Left lobe of liver (tissue), 2 donors: ENCODE data around the gene CCDC184. TPM values are rescaled to one million over a fixed set of nuclear protein-coding genes. Genes with fewer than 3 reads are reported as not detected.
A peak's percentile ranks its signal among the peaks of the same experiment; 100 is the strongest.
"Not testable (repeated sequence)": the region's sequence is repeated elsewhere in the genome, so short reads cannot be mapped to it uniquely, and the experiment has no call there.

Experiments used
- ATAC-seq: fragments of 200-7000 bp; cut with Tn5 transposase; one replicate; pipeline ENCODE4 v1.9.1; 2020; ENCODE audit warnings: mild to moderate bottlenecking, moderate library complexity
- DNase-seq: peaks from one replicate; pipeline ENCODE4 v3.0.0-alpha.2; 2020; ENCODE audit warnings: low spot score
- total RNA-seq: library from RNA; stranded (reverse); gene quantifications from one replicate; pipeline ENCODE4 v1.2.1, GENCODE V29; 2021
- donor health status: DM: no; HTN: no; CAD: no; lungs with moderate emphysema.
- donor health status: DM: no; HTN: yes; CAD: no.

The CCDC184 gene
- total RNA-seq: not detected

DNA sequence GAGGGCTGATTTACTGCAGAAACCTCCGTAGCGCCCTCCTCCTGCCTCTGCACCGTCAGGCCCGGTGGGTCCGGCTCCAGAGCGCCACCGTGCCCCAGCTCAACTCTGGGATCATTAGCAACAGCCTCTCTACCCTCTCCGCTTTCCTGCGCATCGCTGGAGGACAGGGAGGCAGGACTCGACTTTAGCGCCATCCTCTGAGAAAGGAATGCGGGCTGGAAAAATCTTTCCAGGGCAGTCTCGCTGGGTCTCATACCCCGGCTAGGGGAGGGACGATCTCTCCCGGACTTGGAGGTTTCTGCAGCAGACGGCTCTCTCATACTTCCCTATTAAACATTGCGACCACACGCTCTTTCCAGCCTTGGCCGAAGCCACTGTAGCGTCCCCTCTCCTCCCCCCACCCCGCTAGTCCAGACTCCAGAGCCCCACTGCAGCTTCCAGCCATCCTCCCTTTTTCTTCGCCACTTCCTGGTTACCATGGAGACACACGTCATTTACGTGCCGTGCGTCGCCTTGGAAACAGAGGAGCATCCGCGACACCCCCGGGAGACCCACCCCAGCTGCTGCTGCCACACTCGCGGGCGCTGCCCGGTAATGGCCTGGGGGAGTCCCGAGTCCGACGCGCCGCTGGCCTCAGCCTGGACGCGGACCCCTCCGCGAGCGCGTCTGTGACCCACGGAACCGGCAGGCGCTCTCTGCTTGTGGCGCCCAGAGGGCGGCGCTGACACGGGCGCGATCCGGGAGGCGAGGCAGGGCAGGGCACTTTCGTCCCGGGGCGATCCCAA lies at the start of gene CCDC184:
CCDC184 (plus strand) TSS at position 554 of the 785 bp plus-strand sequence. CDS start 479 bp downstream, outside the sequence.
- DNase-seq: peak; percentile 49
- ATAC-seq: peak; percentile 63

DNA sequence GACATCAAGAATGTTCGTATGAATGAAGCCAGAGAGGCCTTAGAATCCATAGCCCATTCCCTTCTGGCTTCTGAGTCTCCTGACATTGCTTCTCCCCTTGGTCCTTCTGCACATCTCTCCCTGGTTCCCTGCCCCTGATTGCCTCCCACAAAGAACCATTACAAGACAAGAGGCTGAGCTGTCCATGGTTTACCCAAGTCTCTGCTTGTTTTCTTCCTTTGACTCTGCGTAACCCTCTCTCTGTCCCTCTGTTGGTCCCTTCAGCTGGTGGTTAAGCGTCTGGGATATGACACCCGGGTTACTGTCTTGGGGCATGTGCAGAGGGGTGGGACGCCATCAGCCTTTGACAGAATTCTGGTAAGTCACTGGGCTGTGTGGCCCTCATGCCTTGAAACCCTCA lies 48.4 kb upstream of the CCDC184 start:
- DNase-seq: no peak
- ATAC-seq: no peak

DNA sequence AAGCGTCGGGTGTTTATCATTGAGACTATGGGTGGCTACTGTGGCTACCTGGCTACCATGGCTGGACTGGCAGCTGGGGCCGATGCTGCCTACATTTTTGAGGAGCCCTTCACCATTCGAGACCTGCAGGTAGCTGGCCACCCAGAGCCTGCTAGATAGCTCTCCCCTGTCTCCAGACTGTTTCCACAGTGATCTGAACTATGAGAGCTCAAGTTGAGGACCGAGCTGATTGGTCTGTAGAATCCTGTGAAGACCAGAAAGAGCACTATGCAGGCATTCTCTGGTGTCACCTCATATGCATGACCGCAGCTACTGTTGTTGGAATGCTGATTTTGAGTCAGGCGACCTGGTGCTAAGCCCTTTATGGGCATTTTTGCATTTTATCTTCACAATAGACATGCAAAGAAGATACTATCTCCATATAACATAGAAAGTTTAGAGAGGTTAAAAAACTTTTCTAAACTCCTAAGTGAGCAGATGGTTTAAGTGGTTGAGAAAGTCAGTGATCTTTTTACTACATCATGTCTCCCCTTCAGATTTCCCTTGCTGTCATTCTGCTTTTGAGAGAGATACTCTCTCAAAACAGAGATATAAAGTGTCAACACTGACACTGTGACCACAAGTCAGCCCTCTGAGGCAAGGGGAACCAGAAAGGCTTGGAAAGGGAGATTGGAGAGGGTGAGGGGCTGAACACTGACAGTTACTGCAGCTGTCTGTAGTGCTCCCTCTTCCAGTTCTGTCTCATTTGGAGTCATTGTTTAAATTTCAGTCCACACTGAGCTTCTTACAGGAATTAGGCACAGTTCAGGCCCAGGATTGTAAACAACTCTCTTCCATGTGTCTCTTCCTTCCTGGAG lies 40.4 kb upstream of the CCDC184 start:
- DNase-seq: no peak
- ATAC-seq: no peak

DNA sequence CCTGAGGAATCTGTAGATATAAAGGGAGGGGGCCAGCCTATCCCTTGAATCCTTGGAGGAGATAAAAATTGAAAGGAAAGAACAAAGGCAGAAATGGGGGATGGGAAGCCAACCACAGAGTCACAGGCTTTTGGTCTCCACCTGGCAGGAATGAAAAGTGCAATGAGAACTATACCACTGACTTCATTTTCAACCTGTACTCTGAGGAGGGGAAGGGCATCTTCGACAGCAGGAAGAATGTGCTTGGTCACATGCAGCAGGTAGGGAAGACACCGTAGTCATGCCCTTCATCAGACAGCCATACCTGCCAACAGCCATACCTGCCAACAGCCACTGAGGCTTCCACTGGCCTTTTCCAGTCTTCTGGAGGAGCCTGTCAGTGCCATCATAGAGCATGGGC lies 39.5 kb upstream of the CCDC184 start:
- no peak for ATAC-seq

DNA sequence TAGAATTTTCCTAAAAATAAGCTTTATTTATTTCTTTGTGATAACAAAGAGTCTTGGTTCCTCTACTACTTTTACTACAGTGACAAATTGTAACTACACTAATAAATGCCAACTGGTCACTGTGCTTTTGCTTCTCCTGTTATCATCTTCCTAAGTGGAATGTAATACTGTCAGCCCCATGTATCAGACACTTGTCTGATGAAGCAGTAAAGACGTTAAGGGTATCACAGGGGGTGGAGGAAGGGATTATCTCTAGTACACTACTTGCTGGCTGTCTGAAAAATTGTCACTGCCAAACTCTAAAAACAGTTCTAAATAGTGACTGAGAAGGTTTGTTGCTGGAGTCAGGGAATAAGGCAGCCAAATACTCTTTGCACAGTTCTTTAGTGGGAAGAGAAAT lies 37.5 kb upstream of the CCDC184 start:
- ATAC-seq (no peak), DNase-seq (no peak)

More for the DNA sequence above, 39.5 kb upstream of the CCDC184 start:
- no peak for DNase-seq

DNA sequence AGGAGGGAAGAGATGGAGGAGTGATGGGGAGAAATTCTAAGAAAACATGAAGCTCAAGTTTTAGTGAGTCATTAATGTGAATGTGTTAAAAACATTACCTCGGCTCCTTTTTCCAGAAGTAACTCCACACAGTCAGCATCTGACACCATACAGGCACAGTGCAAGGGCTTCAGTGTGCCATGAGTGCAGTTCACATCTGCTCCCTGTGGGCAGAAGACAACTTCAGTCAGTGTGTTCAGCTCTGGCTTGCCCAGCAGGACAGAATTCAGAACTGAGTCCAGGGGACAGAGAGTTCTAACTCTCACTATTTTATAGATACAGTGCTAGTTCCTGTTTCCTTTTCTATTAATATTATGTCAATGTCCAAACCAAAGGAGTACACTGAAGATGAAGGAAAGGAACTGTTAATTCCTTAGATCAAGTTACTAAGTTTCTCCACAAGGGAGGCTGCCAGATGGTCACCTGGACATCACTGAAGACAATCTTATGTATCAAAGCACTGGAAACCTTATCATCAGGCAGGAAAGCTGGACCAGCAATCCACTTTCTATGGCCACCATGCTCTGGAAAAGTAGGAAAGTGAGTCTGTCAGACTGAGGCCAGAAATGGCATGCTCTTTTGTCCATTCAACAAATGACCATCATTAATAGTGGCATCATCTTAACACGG lies 32.2 kb upstream of the CCDC184 start:
- ATAC-seq: no peak
- no peak for DNase-seq

DNA sequence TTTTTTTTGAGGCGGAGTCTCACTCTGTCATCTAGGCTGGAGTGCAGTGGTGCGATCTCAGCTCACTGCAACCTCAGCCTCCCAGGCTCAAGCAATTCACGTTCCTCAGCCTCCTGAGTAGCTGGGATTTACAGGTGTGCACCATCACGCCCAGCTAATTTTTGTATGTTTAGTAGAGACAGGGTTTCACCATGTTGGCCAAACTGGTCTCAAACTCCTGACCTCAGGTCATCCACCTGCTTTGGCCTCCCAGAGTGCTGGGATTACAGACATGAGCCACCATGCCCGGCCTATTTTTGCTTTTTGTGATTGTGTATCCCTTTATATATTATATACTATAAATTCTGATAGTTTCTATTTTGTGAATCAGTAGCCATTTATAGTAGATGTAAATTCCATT lies 27.7 kb upstream of the CCDC184 start:
- DNase-seq, ATAC-seq: not testable (repeated sequence)

DNA sequence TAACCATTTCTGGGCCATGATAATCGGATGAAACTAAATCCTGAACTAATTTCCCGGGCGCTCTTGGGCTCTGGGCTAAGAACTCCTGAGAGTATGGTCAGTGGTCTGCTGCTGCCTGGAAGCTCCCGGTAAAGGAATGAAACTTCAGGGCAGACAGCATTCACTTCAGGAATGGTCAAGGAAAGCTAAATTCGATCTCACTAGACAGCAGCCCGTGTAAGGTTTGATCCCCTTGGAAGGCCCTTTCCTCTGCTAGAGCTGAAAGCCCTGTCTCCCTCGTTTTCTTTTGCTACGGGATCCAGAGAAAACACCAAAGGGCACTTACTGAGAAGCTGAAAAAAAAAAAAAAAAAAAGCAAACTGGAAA lies 26.8 kb upstream of the CCDC184 start:
- ATAC-seq (no peak), DNase-seq (no peak)

DNA sequence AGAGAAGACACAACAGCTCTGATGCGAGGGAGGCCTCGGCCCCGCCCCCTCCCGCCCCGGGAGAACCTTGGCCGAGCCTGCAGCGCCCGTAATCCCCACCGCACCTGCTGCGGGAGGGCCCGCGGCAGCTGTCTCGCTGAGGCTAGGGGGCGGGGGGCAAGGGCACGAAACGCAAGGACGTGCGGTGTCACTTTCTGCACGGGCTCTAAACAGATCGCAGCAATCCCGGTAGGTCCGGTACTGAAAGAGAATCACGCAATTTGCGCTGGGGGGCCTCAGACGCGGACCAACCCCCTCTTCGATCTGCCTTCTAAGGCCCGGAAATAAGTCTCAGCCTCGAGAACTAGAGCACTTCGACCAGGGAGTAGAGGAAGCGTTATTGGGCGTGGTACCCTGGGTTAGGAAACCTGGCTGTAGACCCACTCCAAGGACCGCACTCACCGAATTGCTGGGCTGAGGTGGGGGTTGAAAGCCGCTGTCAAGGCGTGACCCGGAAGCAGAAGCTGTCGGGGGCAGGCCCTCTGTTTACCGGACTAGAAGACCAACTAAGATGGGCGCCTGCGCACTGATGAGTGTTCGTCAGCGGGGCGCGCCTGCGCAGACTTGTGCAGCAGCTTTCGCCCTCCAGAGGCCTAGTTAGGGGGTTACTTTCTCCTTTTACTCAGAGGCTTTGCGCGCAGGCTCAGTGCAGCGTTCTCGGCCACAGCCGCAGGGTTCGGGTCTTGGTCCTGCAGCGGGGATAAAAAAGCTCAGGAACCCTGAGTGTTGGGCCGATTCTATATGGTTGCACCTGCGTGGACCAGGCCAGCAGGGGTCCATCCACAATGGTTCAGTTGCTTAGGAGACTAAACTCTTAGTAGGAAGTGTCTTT lies 26.2 kb upstream of the CCDC184 start, which contains the start of gene ASB8:
ASB8 (minus strand) TSS at position 498 of the 871 bp plus-strand sequence. CDS start 4,019 bp downstream, outside the sequence.
- peak; percentile 97 for ATAC-seq
- peak; percentile 99 for DNase-seq

DNA sequence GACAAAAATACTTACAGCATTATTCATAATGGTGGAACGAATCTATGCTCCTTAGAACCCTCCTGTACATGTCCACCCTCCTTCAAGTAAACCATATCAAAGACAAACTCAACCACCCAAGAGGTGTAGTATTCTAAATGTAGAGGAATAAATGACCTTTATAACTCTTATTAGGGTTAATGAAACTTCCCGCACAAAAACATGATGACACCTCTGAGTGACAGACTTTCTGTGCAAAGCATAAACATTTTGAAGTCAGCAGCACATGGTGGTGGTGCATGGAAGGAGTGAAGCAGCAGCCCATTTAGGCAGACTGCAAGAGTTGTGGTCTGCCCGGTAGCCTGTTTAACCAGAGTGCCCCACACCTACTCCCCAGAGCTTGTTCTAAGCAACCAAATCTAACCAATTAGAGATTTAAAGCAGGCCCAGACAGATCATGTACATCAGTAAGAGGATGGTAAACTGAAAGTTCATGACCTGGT lies 25.5 kb upstream of the CCDC184 start:
- DNase-seq: no peak
- ATAC-seq: no peak

DNA sequence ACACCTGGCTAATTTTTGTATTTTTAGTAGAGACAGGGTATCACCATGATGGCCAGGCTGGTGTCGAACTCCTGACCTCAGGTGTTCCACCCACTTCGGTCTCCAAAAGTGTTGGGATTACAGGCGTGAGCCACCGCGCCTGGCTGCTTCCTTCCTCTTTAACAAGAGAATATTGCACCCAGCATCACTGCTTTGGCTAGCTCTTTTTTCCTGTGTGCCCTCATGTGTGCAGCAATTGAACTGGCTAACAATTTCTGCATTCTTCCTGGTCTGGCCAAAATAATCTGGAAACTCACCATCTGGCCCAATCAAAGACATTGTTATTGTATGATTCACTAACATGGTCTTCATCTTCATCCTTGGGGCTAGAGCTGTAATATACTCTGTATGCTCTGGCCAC lies 23.4 kb upstream of the CCDC184 start:
- ATAC-seq (no peak), DNase-seq (no peak)

DNA sequence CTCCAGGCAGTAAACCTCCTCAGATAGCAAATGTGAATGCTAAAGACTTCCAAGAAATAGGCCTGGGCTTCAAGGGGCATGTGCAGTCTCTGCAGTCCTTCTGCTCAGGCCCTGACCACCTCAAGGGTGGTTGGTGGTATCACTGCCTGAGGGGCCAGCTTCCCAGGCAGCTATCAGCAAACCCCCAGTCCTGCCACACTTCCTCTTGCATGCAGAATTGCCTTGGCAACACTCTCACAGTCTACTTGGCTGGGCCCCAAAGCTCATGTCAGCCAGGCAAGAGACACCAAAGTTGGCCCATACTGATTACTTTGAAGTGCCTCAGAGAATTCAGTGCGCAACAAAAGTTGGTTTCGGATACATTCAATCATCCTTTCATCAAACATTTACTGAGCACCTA lies 22.6 kb upstream of the CCDC184 start:
- ATAC-seq: no peak
- no peak for DNase-seq

DNA sequence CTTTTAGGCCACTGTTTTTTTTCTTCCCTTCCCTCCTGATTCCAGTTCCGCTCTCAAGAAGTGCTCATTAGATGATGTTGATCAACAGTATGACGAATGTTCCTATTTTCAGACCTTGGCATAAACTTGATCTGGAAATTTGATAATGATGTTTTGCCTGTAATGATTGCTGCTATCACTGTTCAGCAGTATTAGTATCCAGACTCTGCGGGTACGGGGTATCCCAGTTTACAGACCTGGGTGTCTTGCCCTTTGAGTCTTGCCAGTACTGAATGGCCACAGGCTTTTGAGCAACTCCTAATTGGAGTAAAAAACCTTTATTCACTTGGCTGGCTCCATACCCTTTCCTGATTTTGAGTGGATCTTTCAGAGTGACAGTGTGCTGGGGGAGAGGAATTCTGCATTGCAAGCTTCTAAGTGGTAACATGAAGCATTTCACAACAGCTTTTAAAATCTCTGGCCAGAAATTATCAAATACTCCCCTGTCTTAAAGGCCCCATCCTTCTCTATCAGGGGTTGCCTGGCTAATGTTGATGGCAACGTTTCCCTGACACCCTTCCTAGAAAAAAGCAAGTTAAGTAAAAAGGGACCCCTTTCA lies 20.2 kb upstream of the CCDC184 start:
- no peak for ATAC-seq
- no peak for DNase-seq

DNA sequence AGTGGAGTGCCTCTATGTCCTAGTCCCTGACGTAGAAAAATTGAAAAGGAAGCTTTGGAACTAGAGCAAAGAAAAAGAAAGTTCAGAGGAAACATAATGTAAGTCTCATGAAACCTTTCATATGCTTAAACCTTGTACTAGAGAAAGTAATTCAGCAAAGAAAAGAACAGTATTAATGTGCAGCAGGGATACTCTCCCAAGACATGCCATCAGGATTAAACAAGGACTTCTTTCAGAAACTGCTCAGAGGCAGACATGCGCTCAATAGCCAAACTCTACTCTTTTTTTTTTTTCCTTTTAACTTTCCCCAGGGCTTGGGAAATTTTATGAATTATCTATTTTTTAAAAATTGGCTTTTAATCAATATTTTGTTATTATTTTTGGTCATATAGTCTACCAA lies 19.0 kb upstream of the CCDC184 start:
- DNase-seq: no peak
- no peak for ATAC-seq

DNA sequence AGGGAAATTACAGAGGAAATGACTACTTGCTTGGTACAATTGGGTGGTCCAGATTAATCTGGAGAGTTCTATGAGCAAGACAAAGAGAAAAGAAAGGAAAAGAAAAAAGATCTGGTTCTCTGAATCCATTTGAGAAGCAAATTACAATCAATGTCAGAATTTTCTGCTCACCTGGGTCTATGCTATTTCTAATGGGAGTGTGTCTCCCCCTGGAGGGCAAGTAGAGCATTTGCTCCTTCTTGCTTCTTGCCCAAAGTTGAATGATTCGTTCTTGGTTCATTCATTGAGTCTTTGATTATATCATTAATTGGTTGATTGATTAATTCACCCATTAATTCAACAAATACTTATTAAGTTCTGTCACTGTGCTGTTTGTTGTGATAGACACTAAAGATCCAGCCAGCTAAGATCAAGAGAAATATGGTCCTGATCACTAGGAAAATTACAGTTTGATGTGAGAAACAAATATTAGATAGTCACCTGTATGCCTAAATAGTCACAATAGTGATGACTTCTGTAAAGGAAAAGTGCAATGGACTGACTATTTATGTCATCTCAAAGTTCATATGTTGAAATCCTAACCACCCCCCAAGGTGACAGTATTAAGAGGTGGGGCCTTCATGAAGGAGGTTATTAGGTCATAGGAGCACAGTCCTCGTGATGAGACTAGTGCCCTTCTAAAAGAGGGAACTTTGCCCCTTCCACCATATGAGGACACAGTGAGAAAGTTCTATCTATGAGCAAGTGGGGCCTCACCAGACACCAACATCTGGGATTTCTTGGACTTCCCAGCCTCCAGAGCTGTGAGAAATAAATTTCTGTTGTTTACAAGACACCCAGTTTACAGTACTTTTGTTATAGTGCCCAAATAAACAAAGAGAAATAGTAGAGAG lies 18.1 kb upstream of the CCDC184 start:
- ATAC-seq (peak; percentile 90), DNase-seq (no peak)

DNA sequence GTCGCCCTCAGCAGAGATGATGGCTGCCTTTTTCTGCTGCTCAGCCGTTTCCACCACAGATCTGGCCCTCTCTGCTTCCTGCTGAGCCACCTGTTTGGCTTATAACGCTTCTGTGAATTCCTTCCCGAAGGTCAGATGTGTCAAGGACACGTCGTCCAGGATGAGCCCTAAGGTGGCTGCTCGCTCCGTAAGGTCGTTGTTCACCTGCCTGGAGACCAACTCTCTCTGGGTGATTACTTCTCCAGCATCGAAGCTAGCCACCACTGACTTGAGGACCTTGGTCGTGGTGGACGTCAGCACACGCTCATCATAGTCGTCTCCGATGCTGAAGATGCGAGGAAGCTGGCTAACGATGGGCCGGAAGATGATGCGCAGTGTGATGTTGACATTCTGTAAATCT lies 14.4 kb upstream of the CCDC184 start:
- no peak for ATAC-seq

DNA sequence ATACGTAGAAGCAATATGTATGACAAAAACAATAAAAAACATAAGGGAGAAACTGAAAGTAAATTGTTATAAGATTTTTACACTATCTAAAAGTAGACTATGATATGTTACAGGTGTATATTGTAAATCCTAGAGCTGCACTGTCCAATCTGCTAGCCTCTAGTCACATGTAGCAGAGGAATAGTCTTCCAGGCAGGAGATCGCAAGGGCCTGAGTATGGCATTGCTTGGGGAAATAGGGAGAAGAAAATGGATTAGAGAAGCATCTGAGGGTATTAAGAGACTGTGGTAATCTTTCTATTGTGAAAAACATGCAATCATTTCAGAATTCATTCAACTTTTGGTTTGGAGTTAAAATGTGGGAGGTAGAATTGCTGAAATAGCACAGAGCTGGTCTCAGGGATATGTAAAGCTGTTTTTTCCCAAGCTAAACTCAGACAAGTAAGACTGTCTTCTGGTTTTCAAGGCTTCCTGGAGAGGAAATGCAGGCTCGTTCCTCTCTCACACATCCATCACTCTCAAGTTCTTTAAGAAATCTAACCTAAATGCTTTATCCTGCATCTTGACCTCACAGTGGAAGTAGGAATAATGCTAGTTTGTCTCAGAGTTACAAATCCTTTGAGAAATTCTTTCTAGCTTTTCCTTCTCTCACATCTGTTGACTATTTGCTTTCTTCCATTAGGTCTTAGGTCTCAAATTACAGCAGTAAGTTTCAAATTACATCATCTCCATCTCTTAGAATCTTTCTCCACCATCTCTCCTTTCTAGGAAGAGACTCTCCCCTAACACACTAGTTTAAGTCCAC lies 7.6 kb upstream of the CCDC184 start:
- DNase-seq: no peak
- ATAC-seq: no peak

More for the DNA sequence above, 14.4 kb upstream of the CCDC184 start:
- no peak for DNase-seq

DNA sequence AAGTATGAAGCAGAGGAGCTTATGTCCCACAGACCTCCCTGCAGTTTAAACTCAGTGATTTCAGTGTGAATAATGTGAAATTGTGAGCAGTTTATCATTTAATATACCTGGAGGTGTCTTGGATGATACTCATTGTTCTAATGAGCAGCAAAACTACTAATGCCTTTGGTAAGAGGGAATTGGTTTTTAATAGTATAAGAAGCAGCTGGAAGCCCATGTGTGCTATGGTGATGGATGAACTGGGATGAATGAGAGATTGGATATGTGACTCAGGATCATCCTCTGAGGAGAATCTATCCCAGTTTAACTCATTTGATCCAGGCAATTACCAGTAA lies 7.1 kb upstream of the CCDC184 start:
- no peak for DNase-seq
- no peak for ATAC-seq
